GM12872 (cell line): ENCODE data around the gene ARHGEF10L.

Source experiments
- TF ChIP-seq, protein P1 (sequence below): IDR thresholded peaks from 3 replicates; pipeline ENCODE4 v1.5.1; 2011; ENCODE audit warnings: low read depth, mild to moderate bottlenecking, low read length, moderate library complexity; ENCODE audit not compliant: insufficient read depth

Gene ARHGEF10L

DNA sequence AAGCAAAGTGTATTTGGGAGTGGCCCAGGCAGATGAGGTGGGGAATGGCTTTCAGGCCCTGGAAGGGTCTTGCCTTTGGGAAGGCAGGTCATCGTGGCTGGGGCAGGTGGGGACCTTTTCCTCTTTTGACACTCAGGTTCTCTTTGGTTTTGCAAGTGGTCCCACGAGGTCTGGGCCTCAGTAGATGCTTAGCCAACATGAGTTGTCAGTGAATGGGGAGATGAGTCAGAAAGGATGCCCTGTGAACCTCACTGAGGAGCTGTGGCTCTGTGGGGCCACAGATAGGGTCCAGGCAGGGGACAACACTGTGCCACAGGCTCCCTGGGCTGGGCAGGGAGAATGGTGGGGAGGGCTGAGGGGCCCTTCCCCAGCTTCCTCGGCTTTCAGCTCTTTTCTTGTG, 19.0 kb downstream of the ARHGEF10L start:
- TF ChIP-seq, protein P1, sequence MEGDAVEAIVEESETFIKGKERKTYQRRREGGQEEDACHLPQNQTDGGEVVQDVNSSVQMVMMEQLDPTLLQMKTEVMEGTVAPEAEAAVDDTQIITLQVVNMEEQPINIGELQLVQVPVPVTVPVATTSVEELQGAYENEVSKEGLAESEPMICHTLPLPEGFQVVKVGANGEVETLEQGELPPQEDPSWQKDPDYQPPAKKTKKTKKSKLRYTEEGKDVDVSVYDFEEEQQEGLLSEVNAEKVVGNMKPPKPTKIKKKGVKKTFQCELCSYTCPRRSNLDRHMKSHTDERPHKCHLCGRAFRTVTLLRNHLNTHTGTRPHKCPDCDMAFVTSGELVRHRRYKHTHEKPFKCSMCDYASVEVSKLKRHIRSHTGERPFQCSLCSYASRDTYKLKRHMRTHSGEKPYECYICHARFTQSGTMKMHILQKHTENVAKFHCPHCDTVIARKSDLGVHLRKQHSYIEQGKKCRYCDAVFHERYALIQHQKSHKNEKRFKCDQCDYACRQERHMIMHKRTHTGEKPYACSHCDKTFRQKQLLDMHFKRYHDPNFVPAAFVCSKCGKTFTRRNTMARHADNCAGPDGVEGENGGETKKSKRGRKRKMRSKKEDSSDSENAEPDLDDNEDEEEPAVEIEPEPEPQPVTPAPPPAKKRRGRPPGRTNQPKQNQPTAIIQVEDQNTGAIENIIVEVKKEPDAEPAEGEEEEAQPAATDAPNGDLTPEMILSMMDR = no peak

DNA sequence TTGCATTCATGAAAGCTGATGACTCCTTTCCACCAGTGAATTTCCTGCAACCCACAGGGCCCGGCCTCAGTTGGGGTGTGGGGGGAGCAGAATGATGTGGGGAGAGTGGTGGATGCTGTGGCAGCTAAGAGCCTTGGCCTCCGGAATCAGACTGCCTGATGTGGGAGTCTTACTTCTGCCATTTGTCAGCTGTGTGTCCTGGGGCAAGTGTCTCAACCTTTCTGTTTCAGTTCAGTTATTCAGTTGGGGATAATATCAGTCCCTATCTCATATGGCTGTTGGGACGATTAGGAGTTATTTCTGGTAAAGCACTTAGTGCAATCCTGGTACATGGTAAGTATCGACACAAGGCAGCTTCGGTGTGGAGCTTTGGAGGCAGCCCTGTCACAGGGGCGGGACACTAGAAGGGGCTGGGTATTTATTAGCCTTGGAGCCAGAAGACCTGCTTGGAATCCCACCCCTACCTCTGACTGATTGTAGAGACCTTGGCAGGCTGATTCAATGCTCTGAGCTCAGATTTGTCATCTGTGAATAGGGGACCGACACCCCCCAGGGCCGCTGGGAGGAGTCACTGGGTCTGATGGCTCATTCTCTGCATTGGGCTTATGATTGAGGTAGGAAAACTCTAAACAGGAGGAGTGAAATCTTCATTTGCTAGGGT, 19.6 kb downstream of the ARHGEF10L start:
- TF ChIP-seq, protein P1 = no peak

DNA sequence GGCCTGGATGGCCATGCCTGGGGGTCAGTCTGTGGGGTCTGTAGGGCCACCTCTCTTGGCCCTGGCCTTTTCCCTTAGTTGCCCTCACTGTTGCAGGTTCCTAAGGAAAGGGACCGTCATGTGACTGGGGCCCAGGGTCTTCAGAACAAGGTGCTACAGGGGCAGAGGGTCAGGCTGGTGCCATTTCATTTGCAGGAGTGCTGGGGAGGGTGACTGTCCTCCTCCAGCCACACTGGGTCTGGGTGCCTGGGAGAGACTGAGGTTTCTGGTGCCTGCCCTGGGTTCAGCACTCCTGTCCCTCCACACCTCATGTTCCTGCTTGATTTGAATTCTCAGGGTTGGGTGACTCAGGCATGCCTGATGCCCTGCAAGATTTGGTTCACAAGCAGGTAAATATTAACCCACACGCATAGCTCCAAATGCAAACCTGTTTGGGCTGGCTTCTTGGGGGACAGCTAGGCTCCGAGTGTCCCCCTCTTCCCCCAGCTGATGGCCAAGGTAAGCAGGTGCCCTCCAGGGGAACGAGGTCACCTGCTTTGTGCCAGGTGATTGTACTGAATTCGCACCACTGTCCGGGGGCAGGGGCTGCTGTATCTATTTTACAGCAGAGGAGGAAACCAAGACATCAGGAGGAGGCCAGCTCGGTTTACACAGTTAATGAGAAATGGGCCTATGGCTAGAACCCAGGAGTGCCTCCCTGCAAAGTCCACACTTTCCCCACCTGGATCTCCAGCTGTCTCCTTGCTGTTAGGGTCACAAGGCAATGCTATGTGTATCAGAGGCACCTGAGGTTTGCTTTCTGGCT, 20.3 kb downstream of the ARHGEF10L start:
- TF ChIP-seq, protein P1 = no peak

DNA sequence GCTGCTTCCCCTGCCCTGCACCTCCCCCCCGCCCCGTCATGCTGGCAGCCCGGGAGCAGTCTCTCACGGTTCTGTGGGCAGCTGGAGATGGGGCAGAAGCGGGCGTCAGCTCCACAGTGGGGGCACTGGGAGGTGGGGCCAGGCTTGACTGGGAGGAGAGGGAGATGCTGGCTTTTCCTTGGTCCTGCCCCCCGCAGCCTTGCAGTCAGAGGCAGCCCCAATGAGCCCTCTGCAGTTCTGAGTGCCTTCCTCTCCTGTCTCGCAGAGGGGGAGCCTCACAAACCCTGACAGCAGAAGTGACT, 21.7 kb downstream of the ARHGEF10L start:
- TF ChIP-seq, protein P1 = no peak

DNA sequence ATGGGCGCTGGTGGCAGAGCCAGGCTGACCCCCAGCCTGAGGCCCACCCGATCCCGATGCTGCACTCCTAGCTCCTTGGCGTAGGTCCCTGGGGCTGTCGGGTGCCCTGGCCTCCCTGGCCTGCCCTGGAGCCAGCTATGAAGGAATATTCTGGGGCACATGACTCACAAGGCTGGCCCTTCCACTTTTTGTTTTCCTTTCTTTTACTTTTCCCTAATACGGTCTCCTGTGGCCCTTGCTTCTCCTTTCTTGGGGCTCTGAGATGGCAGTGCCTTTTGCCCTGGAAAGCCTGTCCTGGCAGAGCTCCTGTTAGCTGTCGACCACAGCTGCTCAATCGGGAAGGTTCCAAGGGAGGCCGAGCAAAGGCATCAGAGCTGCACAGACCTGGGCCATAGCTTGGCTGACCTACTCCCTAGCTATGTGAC, 22.1 kb downstream of the ARHGEF10L start:
- TF ChIP-seq, protein P1 = no peak

DNA sequence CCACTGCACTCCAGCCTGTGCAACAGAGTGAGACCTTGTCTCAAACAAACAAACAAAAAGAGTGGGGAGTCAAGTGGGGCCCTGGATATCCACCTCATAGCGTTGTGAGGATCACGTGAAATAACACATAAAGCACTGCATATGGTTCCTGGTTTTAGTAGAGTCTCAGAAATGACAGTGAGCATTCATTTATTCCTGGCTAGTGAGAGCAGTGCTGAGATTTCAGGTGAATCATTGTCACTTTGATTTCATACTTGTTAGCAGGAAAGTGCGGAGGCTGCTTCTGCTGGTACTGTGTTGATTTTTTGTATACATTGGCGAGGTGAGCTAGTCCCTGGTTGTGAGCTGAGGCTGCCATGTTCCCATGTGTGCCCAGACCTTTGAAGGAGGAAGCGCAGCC, 22.9 kb downstream of the ARHGEF10L start:
- TF ChIP-seq, protein P1 = no peak

DNA sequence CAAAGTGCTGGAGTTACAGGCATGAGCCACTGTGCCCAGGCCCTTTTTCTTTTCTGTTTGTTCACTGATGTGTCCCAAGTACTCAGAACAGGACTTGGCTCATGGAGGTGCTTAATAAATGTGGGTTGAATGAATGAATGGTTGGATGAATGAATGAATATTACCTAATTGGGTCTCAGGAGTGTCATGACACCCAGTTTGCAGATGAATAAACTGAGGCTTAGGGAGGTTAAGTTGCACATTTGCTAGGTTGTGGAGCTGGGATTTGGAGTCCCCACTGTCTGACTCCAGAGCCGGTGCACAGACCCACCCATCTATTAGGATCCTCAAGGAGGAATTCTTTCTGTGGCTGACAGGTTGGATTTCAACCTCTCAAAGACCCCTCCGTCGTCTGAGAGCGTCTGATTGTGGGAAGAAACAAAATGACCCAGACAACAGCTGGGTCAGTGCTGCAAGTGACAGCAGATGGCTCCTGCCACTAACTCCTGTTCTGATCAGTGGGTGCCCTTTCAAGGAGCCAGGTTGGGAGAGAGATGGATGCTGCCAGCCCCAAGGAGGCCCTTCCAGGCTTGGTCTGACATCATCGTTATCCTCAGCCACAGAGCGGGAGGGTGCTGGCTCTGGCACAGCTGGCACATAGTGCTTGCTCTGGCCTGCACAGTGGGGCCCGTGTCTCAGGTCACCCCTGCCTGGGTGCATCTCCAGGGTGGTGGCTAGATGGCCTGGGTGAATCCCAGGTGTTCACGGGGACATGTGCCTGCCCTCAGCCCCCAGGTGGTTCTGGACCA, 24.2 kb downstream of the ARHGEF10L start:
- TF ChIP-seq, protein P1 = no peak
